ENCODE data around the gene BANF2. TPM values are rescaled to one million over a fixed set of nuclear protein-coding genes. Genes with fewer than 3 reads are reported as not detected.

The BANF2 gene
- total RNA-seq, 6 experiments from 2014 or later, result not detected

- DNase-seq, result no peak
Observed at GRCh38 chr20:17709361-17710293, 9.9 kb downstream of the BANF2 start.

GRCh38 chr20:17710379-17711266, 10.9 kb downstream of the BANF2 start:
- H3K4me3 ChIP-seq, result no peak overlapping the region
- no peaks in the 10 kb centered on the region for H3K9me3 ChIP-seq
- H3K27me3 ChIP-seq, result no peaks in the 10 kb centered on the region
- DNase-seq (peak in 2 of 3 donors; percentile 61 to 63), ATAC-seq (peak; percentile 88 to 97 (median 95))
- WGBS (ENCODE audit: insufficient coverage, low coverage, low lambda C conversion rate, missing lambda C conversion rate), result 22% methylated on average over 15 of the region's 21 CpGs
- H3K27ac ChIP-seq, result no peak overlapping the region
- peaks cover 0 to 12% (median 8%) of the 10 kb centered on the region in 4 donors for H3K4me1 ChIP-seq
- intact Hi-C loops (cut with DNase I), result loop anchor here in 1 of 2 donors (10.0 kb wide), 1 partner anchor 84 kb away; no protein-coding TSS in a partner anchor
- TF ChIP-seq CTCF (IDR thresholded peaks at IDR 0.05) (no peak), POLR2A (IDR thresholded peaks at IDR 0.05) (no peak)
- no peaks in the 10 kb centered on the region for H3K36me3 ChIP-seq

More at GRCh38 chr20:17709361-17710293, 9.9 kb downstream of the BANF2 start:
- no peak for ATAC-seq
- no peaks in the 10 kb centered on the region for H3K27me3 ChIP-seq
- no peak overlapping the region for H3K27ac ChIP-seq
- WGBS (ENCODE audit: insufficient coverage, low coverage, low lambda C conversion rate, missing lambda C conversion rate), result 80% methylated on average over 7 of the region's 12 CpGs
- no peaks in the 10 kb centered on the region for H3K9me3 ChIP-seq
- H3K36me3 ChIP-seq, result no peaks in the 10 kb centered on the region
- peaks cover 0 to 12% (median 8%) of the 10 kb centered on the region in 4 donors for H3K4me1 ChIP-seq
- no peak for TF ChIP-seq CTCF (IDR thresholded peaks at IDR 0.05)
- no peak overlapping the region for H3K4me3 ChIP-seq
- intact Hi-C loops (cut with DNase I), result loop anchor here in 1 of 2 donors (10.0 kb wide), 1 partner anchor 85 kb away; no protein-coding TSS in a partner anchor

GRCh38 chr20:17711267-17711627, 11.5 kb downstream of the BANF2 start:
- Histone ChIP-seq H3K36me3 (no peaks in the 10 kb centered on the region), H3K27me3 (no peaks in the 10 kb centered on the region), H3K4me1 (peaks cover 0 to 12% (median 8%) of the 10 kb centered on the region in 4 donors), H3K9me3 (no peaks in the 10 kb centered on the region), H3K27ac (no peak overlapping the region), H3K4me3 (no peak overlapping the region)
- 98% methylated on average over 4 of the region's 5 CpGs for WGBS (ENCODE audit: insufficient coverage, low coverage, low lambda C conversion rate, missing lambda C conversion rate)
- peak in 1 of 4 donors; percentile 5 for ATAC-seq
- intact Hi-C loops (cut with DNase I), result loop anchor here in 1 of 2 donors (10.0 kb wide), 1 partner anchor 84 kb away; no protein-coding TSS in a partner anchor
- TF ChIP-seq CTCF (IDR thresholded peaks at IDR 0.05) (no peak), POLR2A (IDR thresholded peaks at IDR 0.05) (no peak)
- DNase-seq, result no peak

- H3K27ac ChIP-seq, result no peak overlapping the region
- DNase-seq, result no peak
- TF ChIP-seq CTCF (IDR thresholded peaks at IDR 0.05) (no peak), POLR2A (IDR thresholded peaks at IDR 0.05) (no peak)
Observed at GRCh38 chr20:17712201-17712600, 12.4 kb downstream of the BANF2 start.

More at GRCh38 chr20:17712201-17712600, 12.4 kb downstream of the BANF2 start:
- ATAC-seq, result no peak
- Histone ChIP-seq H3K27me3 (no peaks in the 10 kb centered on the region), H3K9me3 (no peaks in the 10 kb centered on the region), H3K4me3 (no peak overlapping the region), H3K36me3 (no peaks in the 10 kb centered on the region), H3K4me1 (peaks cover 0 to 12% (median 8%) of the 10 kb centered on the region in 4 donors)
- 84% methylated on average over 4 of the region's 4 CpGs for WGBS (ENCODE audit: insufficient coverage, low coverage, low lambda C conversion rate, missing lambda C conversion rate)
- intact Hi-C loops (cut with DNase I), result loop anchor here in 1 of 2 donors (10.0 kb wide), 1 partner anchor 83 kb away; no protein-coding TSS in a partner anchor
